Hematopoietic multipotent progenitor cell treated with erythropoietin and hydrocortisone succinate and interleukin-3 and kit ligand, for 17 days (in vitro differentiated cells): ENCODE data around the gene HK2.
"Not testable (repeated sequence)": the region's sequence is repeated elsewhere in the genome, so short reads cannot be mapped to it uniquely, and the experiment has no call there.

Source experiments
- DNase-seq: peaks from one replicate; pipeline ENCODE4 v3.0.0-alpha.2; 2015; ENCODE audit warnings: low spot score

Gene HK2

DNA sequence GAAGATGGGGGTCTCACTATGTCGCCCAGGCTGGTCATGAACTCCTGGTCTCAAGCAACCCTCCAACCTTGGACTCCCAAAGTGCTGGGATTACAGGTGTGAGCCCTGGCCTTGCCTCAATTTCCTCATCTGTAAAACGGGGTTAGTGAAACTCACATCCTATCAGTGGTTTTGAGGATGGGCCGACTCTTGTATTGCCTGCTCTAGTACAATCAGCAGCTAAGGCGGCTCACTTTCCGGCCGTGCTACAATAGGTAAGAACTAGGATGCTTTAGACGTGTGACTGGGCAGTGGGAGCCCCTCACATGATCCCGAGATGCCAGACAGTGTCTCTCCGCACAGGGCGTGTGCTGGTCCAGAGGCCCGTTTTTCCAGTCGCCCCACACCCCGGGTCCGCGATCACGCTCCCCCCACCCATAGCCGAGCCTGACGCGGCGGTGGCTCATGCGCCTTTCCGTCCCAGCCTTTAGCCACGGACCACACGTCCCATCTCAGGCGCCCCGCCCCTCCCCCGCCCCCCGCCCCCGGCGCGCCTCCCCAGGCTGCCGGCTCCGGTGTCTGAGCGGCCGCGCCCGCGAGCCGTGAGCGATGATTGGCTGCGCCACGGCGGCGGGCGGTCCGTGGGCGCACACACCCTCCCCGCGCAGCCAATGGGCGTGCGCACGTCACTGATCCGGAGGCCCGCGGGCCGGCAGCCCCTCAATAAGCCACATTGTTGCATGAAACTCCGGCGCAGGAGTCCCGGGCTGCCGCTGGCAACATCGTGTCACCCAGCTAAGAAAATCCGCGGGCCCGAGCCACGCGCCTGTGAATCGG is at the start of gene HK2:
HK2 (plus strand) TSS at position 710 of the 816 bp plus-strand sequence. CDS start 454 bp downstream, outside the sequence.
- DNase-seq, result peak; percentile 60

GRCh38 chr2:74789271-74789670 is 44.7 kb upstream of the HK2 start:
- DNase-seq, result no peak

GRCh38 chr2:74792282-74792681 is 41.6 kb upstream of the HK2 start:
- DNase-seq, result no peak

DNA sequence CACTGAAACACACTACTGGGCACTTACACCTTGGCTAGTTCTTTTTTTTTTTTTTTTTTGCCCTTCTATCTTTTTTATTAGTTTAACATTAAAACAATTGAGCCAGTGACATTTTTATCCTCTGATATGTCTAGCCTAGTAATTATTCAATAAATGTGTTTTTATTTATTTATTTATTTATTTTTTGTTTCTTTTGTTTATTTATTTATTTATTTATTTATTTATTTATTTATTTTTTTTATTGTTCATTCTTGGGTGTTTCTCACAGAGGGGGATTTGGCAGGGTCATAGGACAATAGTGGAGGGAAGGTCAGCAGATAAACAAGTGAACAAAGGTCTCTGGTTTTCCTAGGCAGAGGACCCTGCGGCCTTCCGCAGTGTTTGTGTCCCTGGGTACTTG is 39.0 kb upstream of the HK2 start:
- not testable (repeated sequence) for DNase-seq

- no peak for DNase-seq
These were observed 27.5 kb upstream of the HK2 start for GRCh38 chr2:74806355-74806839.

GRCh38 chr2:74806920-74807319 is 27.0 kb upstream of the HK2 start:
- no peak for DNase-seq

- no peak for DNase-seq
These were observed 20.9 kb upstream of the HK2 start for GRCh38 chr2:74812787-74813590.

DNA sequence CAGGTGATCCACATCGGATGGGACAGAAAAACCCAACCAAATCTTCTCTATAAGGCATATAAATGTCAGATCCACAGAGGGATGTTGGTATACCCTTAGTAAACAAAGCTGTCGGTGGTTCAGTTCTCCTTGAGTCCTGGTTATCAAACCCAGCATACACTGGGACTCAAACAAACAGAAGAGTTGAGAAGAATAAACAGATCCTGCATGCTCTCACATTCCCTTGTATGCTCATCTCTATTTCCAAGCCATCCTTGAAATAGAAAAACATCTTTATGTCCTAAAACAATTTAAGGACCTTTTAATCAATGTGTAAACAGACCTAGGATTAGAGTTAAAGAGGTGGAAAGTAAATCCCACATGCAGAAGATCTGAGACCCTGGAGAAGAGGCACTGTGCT is 19.8 kb upstream of the HK2 start:
- no peak for DNase-seq

DNA sequence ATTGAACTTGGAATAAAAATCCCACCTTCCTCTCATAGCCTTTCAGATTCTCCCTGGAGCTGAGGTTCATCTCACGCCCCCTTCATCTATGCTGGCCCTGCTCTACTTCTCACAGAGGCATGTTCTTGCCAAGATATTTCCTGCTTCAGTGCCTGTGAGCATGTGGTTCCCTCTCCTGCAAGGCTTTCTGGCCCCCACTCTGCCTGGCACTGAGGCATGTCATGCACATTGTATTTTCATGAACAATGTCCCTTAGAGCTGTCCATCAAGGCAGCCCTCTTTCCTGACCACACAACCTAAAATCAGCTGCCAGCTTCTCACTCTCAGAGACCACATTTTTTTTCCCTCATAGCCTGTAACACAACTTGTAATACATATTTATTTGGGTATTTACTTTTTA is 18.0 kb upstream of the HK2 start:
- DNase-seq, result no peak

DNA sequence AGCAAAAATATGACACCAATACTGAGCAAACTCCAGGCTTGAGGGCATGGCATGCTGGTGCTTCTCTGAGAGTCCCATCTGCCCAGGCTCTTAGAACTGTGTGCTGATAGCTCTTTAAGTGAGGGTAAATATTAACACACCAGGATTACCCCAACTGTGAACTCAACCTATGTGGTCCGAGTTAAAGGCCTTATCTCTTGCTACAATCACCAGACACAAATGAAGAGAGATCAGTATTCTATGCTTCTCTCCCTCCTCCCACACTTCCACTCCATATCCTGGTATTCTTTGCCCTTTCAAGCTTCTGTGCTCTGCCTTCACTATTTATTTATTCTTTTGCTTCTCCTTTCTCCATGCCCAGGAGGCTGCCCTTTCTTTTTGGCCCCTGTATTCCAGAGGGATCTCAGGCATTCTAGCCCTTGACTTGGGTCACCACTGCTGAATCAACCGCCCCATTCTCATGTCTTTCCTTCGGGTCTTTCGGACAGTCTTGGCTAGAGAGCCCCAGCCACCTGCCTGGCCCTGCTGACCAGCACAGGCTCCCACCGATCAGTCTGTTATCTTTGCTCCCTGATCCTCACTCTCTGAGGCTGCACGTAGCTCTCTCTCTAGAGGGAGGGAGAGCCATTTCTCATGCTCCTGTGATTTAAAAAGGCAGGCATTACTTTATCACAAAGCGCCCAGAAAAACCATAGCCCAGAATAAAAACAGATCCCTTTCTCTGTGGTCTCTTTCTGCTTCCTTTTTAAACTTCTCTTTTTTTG is 17.2 kb upstream of the HK2 start:
- no peak for DNase-seq

- no peak for DNase-seq
These were observed 16.6 kb upstream of the HK2 start for GRCh38 chr2:74817304-74817675.

DNA sequence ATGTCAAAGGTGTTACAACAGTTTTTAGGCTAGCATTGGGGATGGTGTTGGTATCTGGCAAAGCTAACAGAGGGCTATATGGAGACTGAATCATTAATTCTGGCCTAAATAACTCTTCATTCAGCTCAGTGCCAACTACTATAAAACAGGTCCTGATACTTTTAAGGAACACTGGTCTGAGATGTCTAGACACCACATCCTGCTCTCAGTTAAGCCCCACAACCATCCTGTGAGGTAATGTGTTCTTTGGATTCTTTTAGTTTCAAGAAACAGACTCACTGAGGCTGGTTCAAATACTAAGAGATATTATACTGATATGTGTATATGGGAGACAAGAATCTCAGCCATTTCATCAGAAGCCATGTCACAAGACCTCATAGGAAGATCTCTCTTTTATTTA is 14.2 kb upstream of the HK2 start:
- no peak for DNase-seq

DNA sequence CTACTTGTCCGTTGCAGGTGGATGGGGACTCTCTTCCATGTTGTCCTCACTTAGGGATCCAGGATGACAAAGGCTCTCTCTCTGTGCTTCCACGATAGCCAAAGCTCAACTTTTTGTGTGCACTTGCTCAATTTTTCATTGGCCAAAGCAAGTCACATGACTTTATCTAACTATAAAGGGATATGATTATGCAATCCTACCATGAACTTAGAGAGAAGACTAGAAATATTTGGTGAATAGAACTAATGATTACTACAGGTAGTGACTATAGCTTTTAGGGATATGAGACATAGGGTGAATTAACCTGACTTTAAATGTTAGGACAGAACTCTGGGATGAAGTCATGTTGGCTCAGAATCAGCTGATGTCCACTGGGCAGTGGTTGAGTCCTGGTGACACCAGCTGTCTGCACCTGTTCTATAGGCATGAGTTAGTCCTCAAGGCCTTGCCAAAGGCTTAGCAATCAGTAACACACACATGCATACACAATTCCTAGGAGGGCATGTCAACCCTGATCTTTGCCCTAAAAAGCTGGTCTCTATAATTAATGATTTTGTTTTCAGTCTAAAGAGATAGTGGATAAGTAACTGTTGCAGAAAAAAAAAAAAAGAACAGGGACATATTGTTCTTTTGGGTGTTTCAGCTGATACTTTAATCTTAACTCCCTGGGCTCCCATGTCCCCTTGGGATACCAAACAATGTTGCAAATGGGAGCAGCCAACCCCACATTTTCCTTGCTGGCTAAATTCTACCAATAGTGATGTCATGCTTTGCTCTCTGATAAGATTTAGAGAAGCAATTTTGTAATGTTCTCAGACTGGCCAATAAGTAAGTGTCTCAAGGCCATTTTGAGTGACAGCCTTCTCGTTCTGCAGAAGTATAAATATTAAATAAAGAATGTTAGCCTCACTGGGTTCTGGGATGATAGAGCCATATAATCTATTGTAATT is 12.5 kb upstream of the HK2 start:
- no peak for DNase-seq

DNA sequence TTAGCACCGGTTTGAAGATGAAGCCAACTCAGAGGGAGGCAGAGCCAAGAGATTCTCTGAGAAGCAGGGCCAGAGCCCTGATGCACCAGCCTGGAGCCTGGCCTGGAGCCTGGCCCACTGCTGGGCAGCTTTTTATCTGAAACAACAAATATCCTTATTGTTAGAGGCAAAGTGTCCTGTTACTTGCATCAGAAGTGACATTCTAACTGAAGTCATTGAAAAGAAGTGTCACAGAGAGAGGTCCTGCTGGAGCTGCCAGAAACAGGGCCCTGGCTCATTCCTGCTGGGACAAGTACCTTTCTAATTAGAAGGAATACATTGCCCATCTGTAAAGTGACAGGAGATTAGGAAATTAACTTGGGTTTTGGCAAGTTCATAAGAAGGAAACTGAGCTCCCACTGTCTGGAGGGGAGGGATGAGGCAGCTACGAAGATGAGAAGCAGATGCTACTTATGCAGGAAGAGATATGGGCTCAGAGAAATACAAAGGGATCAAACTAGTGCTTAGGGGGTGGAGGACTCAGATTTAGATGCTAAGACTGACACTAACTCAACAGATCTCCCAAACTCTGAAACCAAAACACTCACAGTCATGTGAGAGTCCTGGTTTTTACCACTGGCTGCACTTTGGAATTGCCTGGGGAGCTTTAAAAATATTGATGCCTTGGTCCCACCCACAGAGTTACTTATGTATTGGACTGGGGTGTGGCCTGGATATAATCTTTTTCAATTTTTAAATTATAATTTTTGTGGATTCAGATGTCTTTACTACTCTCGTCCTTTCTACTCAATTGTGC is 11.0 kb upstream of the HK2 start:
- no peak for DNase-seq

DNA sequence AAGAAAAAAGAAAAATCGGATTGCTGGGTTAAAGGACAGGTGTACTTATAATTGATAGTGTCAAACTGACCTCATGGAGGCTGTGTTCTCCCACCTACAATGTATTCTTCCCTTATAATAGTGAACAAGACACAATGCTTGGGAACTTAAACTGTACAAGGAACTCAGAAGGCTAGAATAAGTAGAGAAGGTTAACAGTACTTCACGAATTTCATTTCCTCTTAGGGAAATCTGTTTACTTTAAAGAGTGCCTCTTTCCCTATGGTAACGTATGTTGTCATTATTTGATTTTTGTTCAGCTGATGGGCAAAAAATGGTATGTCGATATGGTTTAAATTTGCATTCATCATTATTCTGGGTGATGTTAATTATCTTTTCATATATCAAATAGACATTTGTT is 9.2 kb upstream of the HK2 start:
- DNase-seq, result no peak

- DNase-seq, result no peak
These were observed 5.4 kb upstream of the HK2 start for GRCh38 chr2:74828543-74828942.

DNA sequence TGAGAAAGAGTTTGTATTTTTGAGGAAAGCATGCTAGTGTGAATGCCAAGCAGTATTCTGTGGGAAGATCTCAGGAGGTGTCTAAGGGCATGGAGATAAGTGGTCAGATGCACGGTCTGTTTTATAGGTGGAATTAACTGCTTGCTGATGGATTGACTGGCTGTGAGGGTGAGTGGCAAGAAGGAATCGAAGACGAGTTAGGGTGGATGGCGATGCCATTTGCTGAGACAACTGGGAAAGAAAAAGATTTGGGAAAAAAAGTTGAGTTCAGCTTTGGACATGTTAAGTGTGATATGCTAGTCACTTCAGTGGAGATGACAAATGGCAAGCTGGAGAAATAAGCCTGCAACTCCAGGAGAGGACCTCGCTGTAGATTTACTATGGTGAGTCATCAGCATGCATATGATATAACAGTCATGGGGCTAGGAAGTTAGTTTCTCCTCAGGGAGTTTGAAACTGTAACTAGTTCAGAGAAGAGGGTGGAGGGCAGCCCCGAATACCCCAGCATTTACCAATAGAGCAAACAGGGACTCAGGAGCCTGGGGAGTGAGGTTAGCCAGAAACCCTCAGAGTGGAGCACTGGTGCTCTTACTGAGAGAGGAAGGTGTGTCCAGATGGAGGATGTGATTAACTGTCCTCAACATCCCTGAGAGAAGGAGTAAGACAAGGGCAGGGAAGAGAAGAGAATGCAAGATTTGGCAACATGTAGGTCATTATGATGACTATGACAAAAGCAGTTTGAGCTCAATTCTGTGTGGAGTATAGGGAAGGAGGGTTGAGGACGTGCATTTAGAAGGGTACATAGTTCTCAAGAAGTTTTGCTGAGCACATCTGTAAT is 2.0 kb upstream of the HK2 start:
- DNase-seq, result no peak

GRCh38 chr2:74834234-74834791 is 386 bp downstream of the HK2 start:
- DNase-seq, result not testable (repeated sequence)
